GM12873 (cell line): ENCODE results near the gene PCDH9.

Experiments
- TF ChIP-seq, protein P1 (sequence below): IDR thresholded peaks from 2 replicates; pipeline ENCODE4 v1.5.1; 2012; ENCODE audit warnings: low read depth, mild to moderate bottlenecking, moderate library complexity, low read length, control low read depth; ENCODE audit not compliant: insufficient read depth; ENCODE audit errors: missing control alignments

PCDH9 gene

DNA sequence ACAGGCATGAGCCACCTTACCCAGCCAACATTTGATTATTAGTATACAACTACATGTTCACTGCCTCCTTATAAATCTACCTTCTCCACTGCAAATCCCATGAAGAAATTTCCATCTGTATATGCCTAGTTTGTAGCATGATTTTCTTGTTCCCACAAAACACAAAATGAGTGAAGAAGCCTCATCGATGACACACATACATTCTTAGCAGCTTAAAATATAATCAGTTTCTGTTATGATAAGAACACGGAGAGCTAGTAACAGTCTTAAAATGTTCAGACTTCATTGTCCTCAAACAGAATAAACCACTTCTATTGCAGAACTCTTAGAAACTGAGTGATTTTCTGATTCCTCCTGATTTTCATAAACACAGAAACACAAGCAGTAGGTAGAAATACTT is 740.5 kb downstream of the PCDH9 start:
- TF ChIP-seq, protein P1, sequence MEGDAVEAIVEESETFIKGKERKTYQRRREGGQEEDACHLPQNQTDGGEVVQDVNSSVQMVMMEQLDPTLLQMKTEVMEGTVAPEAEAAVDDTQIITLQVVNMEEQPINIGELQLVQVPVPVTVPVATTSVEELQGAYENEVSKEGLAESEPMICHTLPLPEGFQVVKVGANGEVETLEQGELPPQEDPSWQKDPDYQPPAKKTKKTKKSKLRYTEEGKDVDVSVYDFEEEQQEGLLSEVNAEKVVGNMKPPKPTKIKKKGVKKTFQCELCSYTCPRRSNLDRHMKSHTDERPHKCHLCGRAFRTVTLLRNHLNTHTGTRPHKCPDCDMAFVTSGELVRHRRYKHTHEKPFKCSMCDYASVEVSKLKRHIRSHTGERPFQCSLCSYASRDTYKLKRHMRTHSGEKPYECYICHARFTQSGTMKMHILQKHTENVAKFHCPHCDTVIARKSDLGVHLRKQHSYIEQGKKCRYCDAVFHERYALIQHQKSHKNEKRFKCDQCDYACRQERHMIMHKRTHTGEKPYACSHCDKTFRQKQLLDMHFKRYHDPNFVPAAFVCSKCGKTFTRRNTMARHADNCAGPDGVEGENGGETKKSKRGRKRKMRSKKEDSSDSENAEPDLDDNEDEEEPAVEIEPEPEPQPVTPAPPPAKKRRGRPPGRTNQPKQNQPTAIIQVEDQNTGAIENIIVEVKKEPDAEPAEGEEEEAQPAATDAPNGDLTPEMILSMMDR: no peak

DNA sequence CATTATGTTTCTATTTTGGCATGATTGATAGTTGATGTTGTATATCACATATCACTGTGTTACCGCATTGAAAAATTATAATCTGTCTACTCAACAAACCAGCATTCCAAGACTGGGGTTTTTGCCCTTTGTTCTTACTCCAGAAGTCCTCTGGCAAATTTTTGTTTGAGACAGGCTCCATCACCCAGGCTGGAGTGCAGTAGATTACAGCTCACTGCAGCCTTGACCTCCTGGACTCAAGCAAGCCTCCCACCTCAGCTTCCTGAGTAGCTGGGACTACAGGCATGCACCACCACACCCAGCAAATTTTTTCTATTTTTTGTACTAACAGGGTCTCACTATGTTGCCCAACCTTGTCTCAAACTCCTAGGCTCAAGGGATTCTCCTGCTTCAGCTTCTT is 741.0 kb downstream of the PCDH9 start:
- TF ChIP-seq, protein P1: no peak

DNA sequence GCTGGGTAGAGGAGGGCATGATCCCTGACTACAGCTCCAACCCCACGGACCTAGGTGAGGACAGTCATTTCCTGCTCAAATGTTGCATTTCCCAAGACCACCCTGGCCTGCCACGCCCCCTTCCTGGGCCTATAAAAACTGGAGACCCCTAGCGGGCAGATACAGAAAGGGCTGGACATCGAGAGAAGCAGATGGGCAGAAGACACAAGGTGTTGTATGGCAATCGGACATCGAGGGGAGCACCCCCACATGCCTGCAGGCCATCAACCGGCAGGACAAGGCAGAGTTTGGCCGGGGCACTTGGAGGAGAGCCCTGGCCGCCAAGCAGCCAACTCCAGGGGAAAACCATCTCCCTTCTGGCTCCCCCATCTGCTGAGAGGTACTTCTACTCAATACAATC is 746.4 kb downstream of the PCDH9 start:
- TF ChIP-seq, protein P1: no peak

DNA sequence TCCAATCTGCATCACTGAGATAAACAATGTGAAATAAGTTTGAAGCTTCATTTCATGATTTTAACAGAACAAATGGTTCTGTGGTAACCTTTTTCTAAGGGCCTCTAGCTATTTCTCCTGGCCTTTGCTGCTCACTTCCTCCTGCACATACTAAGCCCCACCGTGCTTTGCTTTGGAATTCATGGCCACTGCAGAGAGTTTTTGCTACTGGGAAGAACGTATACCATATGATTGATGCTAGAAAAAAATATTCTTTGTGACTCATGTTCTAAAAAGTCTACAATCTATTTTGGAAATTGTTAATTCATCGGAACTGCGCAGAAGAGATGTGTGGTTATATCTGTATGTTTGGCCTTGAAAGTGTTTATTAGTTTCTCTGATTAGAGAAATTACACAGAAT is 747.3 kb downstream of the PCDH9 start:
- TF ChIP-seq, protein P1: no peak

DNA sequence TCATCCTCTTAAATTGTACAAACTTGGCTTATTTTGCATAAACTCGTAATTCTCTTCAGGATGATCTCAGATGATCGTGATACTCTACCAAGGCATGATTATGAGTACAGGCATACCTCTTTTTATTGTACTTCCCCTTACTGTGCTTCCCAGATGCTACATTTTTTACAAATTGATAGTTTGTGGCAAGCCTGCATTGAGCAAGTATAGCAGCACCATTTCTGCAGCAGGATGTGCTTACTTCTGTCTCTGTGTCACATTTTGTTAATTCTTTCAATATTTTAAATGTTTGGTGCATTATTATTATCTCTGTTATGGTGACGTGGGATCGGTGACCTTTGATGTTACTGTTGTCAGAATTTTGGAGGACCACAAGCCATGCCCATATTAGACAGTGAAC is 752.3 kb downstream of the PCDH9 start:
- TF ChIP-seq, protein P1: no peak

DNA sequence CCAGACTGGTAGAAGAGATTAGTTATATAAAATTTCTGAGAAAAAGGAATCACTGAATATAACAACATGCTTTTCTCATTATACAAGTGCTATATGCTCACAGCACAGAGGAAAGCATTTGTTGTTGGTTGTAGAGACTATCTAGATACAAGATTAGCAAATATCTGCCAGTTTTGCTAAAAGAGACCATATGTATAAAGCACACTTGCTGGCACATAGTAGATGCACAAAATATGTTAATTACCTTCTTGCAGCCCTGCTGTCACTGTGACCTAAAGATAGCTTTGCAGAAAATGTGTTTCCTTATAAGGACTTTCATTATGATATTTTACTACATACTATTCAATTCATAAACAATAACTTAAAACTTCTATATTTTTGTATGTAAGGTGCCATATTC is 755.1 kb downstream of the PCDH9 start:
- TF ChIP-seq, protein P1: no peak

DNA sequence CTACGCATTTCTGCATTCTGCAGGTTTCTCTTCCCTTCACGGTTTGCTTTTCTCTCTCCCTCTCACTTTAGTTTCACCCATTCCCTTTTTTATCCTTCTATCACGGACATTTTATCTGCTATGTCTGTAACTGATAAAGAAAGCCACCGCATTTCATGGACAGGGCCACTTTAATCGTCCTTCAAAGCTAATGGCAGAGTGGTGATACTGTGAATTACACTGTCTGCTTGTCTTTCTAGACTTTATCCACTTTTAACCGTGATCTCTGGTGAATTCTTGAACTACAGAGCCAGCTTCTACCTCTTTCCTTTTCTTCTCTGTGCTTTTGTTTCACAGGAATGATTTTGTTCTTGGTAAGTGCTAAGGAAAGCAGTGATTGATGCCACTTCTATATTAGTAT is 760.4 kb downstream of the PCDH9 start:
- TF ChIP-seq, protein P1: no peak
